ENCODE measurements around the gene GPX3. TPM values are rescaled to one million over a fixed set of nuclear protein-coding genes. Genes with fewer than 3 reads are reported as not detected.

GPX3 gene
- total and polyA plus RNA-seq, 7 donors: 447 to 852 (median 561) TPM

- intact Hi-C loops (cut with DNase I): loop anchor here in 1 of 2 donors (10.0 kb wide), 1 partner anchor 645 kb away; no protein-coding TSS in a partner anchor
- peaks cover 7 to 84% of the 10 kb centered on the region in 2 donors for H3K36me3 ChIP-seq (ENCODE audit: insufficient read depth in 1 of 2, low read depth in 1 of 2)
- peak overlapping the region; percentile 89 for H3K27ac ChIP-seq
- H3K27me3 ChIP-seq (ENCODE audit: insufficient read depth in 3 of 3, low read length in 2 of 3): no peaks in the 10 kb centered on the region
- no peaks in the 10 kb centered on the region for H3K9me3 ChIP-seq
- DNase-seq: peak; percentile 49 to 78
- H3K4me3 ChIP-seq: no peak overlapping the region
- 85 to 89% (median 88%) methylated on average over 9 of the region's 9 CpGs for WGBS, 3 donors
- peaks cover 61% of the 10 kb centered on the region for H3K4me1 ChIP-seq
- peak in 3 of 4 donors; percentile 2 to 19 (median 19) for ATAC-seq
- TF ChIP-seq, protein P1, sequence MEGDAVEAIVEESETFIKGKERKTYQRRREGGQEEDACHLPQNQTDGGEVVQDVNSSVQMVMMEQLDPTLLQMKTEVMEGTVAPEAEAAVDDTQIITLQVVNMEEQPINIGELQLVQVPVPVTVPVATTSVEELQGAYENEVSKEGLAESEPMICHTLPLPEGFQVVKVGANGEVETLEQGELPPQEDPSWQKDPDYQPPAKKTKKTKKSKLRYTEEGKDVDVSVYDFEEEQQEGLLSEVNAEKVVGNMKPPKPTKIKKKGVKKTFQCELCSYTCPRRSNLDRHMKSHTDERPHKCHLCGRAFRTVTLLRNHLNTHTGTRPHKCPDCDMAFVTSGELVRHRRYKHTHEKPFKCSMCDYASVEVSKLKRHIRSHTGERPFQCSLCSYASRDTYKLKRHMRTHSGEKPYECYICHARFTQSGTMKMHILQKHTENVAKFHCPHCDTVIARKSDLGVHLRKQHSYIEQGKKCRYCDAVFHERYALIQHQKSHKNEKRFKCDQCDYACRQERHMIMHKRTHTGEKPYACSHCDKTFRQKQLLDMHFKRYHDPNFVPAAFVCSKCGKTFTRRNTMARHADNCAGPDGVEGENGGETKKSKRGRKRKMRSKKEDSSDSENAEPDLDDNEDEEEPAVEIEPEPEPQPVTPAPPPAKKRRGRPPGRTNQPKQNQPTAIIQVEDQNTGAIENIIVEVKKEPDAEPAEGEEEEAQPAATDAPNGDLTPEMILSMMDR (IDR thresholded peaks at IDR 0.05): no peak
Observed at GRCh38 chr5:151029179-151030055, 9.0 kb downstream of the GPX3 start.

DNA sequence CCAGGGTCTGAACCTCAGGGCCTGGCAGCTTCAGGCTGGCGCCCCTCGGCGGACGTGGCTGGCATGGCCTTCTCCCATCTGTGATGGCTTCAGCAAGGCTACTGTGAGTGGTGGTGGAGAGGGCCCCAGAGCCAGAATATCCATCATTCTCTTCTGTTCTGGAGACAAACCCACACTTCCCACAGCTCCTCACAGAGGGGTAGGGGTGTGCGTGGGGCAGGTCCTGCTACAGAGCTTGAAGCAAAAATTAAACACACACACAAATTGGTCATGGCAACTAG is 9.6 kb downstream of the GPX3 start:
- Histone ChIP-seq H3K27me3 (ENCODE audit: insufficient read depth in 3 of 3, low read length in 2 of 3) (no peaks in the 10 kb centered on the region), H3K36me3 (ENCODE audit: insufficient read depth in 1 of 2, low read depth in 1 of 2) (peaks cover 7 to 85% of the 10 kb centered on the region in 2 donors), H3K9me3 (no peaks in the 10 kb centered on the region), H3K4me1 (peaks cover 56% of the 10 kb centered on the region), H3K27ac (peak overlapping the region; percentile 89), H3K4me3 (no peak overlapping the region)
- intact Hi-C loops (cut with DNase I): no loop called here
- 53 to 63% (median 58%) methylated on average over 5 of the region's 5 CpGs for WGBS, 3 donors
- peak; percentile 4 to 26 (median 21) for ATAC-seq
- peak; percentile 57 to 87 for DNase-seq
- TF ChIP-seq, protein P1 (IDR thresholded peaks at IDR 0.05): no peak

DNA sequence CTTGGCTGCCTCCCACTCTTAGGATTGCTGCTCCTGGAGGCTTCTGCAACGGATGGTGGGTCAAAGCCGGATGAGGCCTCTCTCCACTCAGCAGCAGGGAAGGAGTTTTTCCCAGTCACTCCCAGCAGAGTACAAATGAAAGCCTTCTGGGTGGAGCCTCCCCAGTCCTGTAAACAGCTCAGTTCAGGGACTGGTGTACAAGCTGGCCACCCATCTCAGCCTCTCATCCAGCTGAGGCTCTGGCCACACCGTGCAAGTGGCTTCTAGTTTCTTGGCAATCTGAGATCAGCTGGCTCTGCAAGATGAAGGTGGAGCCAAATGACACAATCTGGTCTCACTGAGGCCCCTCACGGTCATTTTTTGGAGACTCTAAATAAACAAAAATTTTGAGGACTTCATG is 10.0 kb downstream of the GPX3 start:
- H3K27me3 ChIP-seq (ENCODE audit: insufficient read depth in 3 of 3, low read length in 2 of 3): no peaks in the 10 kb centered on the region
- ATAC-seq (peak; percentile 54 to 79 (median 76)), DNase-seq (peak; percentile 77 to 90)
- H3K27ac ChIP-seq: peak overlapping the region; percentile 89
- H3K4me1 ChIP-seq: peaks cover 52% of the 10 kb centered on the region
- intact Hi-C loops (cut with DNase I): no loop called here
- H3K4me3 ChIP-seq: no peak overlapping the region
- WGBS, 3 donors: 23 to 42% (median 27%) methylated on average over 4 of the region's 4 CpGs
- TF ChIP-seq, protein P1 (IDR thresholded peaks at IDR 0.05): no peak
- no peaks in the 10 kb centered on the region for H3K9me3 ChIP-seq
- H3K36me3 ChIP-seq (ENCODE audit: insufficient read depth in 1 of 2, low read depth in 1 of 2): peaks cover 5 to 85% of the 10 kb centered on the region in 2 donors

DNA sequence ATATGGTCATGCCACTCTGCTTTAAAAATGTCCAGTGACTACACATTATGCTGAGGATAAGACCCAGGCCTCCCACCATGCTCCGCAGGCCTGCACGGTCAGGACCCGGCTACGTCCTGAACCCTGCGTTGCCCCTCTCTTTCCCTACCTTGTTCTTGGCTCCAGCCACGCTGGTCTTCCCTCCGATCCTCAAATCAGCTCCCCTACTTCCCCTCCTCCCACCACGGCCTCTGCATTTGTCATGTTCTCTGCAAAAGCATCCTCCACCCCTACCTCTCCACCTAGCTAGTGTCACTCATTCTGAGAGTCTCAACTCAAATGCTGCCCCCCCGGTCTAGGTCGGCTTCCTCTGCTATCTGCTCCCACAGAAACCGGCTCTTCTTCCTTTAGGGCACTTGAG is 11.2 kb downstream of the GPX3 start:
- DNase-seq: no peak
- H3K9me3 ChIP-seq: no peaks in the 10 kb centered on the region
- peak overlapping the region; percentile 89 for H3K27ac ChIP-seq
- H3K4me1 ChIP-seq: peaks cover 42% of the 10 kb centered on the region
- peaks cover 3 to 85% of the 10 kb centered on the region in 2 donors for H3K36me3 ChIP-seq (ENCODE audit: insufficient read depth in 1 of 2, low read depth in 1 of 2)
- intact Hi-C loops (cut with DNase I): no loop called here
- ATAC-seq: no peak
- TF ChIP-seq, protein P1 (IDR thresholded peaks at IDR 0.05): no peak
- no peaks in the 10 kb centered on the region for H3K27me3 ChIP-seq (ENCODE audit: insufficient read depth in 3 of 3, low read length in 2 of 3)
- 94 to 99% (median 95%) methylated on average over 11 of the region's 11 CpGs for whole genome bisulfite sequencing, 3 donors
- no peak overlapping the region for H3K4me3 ChIP-seq
